Measurements from ENCODE around the gene CEP295NL. TPM values are rescaled to one million over a fixed set of nuclear protein-coding genes. Genes with fewer than 3 reads are reported as not detected.

Gene CEP295NL
- total and polyA plus RNA-seq, 3 experiments from 2014 or later = not detected

GRCh38 chr17:78885956-78886355 is 17.0 kb downstream of the CEP295NL start:
- ChIA-PET CTCF (no interaction called here), POLR2A (no interaction called here)
- Histone ChIP-seq H3K27me3 (ENCODE audit: insufficient read depth, low read length, poor library complexity, severe bottlenecking) (no peaks in the 10 kb centered on the region), H3K9me3 (ENCODE audit: low read length) (no peaks in the 10 kb centered on the region), H3K4me3 (ENCODE audit: low read length) (no peak overlapping the region), H3K27ac (ENCODE audit: low read depth, low read length) (no peak overlapping the region), H3K4me1 (ENCODE audit: insufficient read depth, low read length) (peaks cover 16% of the 10 kb centered on the region), H3K36me3 (ENCODE audit: insufficient read depth, low read length) (no peaks in the 10 kb centered on the region)
- Mint-ChIP-seq H3K4me1 (peaks cover 8 to 26% (median 25%) of the 10 kb centered on the region in 3 donors), H3K36me3 (no peaks in the 10 kb centered on the region), H3K27ac (no peak overlapping the region), H3K27me3 (peaks cover 16 to 25% of the 10 kb centered on the region in 2 donors), H3K9me3 (no peaks in the 10 kb centered on the region), H3K4me3 (no peak overlapping the region)
- DNase-seq = no peak

GRCh38 chr17:78884876-78885667 is 17.9 kb downstream of the CEP295NL start:
- Histone ChIP-seq H3K36me3 (ENCODE audit: insufficient read depth, low read length) (no peaks in the 10 kb centered on the region), H3K27me3 (ENCODE audit: insufficient read depth, low read length, poor library complexity, severe bottlenecking) (no peaks in the 10 kb centered on the region), H3K4me1 (ENCODE audit: insufficient read depth, low read length) (peaks cover 18% of the 10 kb centered on the region), H3K4me3 (ENCODE audit: low read length) (no peak overlapping the region), H3K27ac (ENCODE audit: low read depth, low read length) (no peak overlapping the region), H3K9me3 (ENCODE audit: low read length) (no peaks in the 10 kb centered on the region)
- CTCF ChIA-PET = no interaction called here
- no peaks in the 10 kb centered on the region for H3K9me3 Mint-ChIP-seq
- POLR2A ChIA-PET = no interaction called here
- peaks cover 20 to 27% of the 10 kb centered on the region in 2 donors for H3K27me3 Mint-ChIP-seq
- H3K4me3 Mint-ChIP-seq = no peak overlapping the region
- H3K27ac Mint-ChIP-seq = no peak overlapping the region
- peaks cover 4 to 22% (median 20%) of the 10 kb centered on the region in 3 donors for H3K4me1 Mint-ChIP-seq
- H3K36me3 Mint-ChIP-seq = no peaks in the 10 kb centered on the region
- DNase-seq = no peak

GRCh38 chr17:78884148-78884825 is 18.7 kb downstream of the CEP295NL start:
- no peak overlapping the region for H3K4me3 ChIP-seq (ENCODE audit: low read length)
- Mint-ChIP-seq H3K27ac (no peak overlapping the region), H3K27me3 (peaks cover 20 to 31% of the 10 kb centered on the region in 2 donors), H3K9me3 (no peaks in the 10 kb centered on the region), H3K4me3 (no peak overlapping the region), H3K36me3 (no peaks in the 10 kb centered on the region), H3K4me1 (peaks cover 4 to 23% (median 22%) of the 10 kb centered on the region in 3 donors)
- H3K36me3 ChIP-seq (ENCODE audit: insufficient read depth, low read length) = no peaks in the 10 kb centered on the region
- ChIA-PET POLR2A (no interaction called here), CTCF (no interaction called here)
- peaks cover 19% of the 10 kb centered on the region for H3K4me1 ChIP-seq (ENCODE audit: insufficient read depth, low read length)
- DNase-seq = no peak
- H3K27ac ChIP-seq (ENCODE audit: low read depth, low read length) = no peak overlapping the region
- no peaks in the 10 kb centered on the region for H3K27me3 ChIP-seq (ENCODE audit: insufficient read depth, low read length, poor library complexity, severe bottlenecking)
- H3K9me3 ChIP-seq (ENCODE audit: low read length) = no peaks in the 10 kb centered on the region

GRCh38 chr17:78883533-78884131 is 19.4 kb downstream of the CEP295NL start:
- no peaks in the 10 kb centered on the region for H3K9me3 ChIP-seq (ENCODE audit: low read length)
- H3K27me3 Mint-ChIP-seq = peaks cover 16 to 35% of the 10 kb centered on the region in 2 donors
- peaks cover 4 to 23% (median 22%) of the 10 kb centered on the region in 3 donors for H3K4me1 Mint-ChIP-seq
- no peaks in the 10 kb centered on the region for H3K9me3 Mint-ChIP-seq
- no peak overlapping the region for H3K4me3 Mint-ChIP-seq
- no peak overlapping the region for H3K27ac Mint-ChIP-seq
- H3K36me3 ChIP-seq (ENCODE audit: insufficient read depth, low read length) = no peaks in the 10 kb centered on the region
- no peak overlapping the region for H3K4me3 ChIP-seq (ENCODE audit: low read length)
- DNase-seq = peak in 1 of 5 donors; percentile 23
- ChIA-PET CTCF (no interaction called here), POLR2A (no interaction called here)
- H3K4me1 ChIP-seq (ENCODE audit: insufficient read depth, low read length) = peaks cover 22% of the 10 kb centered on the region
- no peaks in the 10 kb centered on the region for H3K36me3 Mint-ChIP-seq
- no peaks in the 10 kb centered on the region for H3K27me3 ChIP-seq (ENCODE audit: insufficient read depth, low read length, poor library complexity, severe bottlenecking)
- H3K27ac ChIP-seq (ENCODE audit: low read depth, low read length) = no peak overlapping the region

- ChIA-PET POLR2A (no interaction called here), CTCF (no interaction called here)
- no peak overlapping the region for H3K27ac ChIP-seq (ENCODE audit: low read depth, low read length)
- no peak for DNase-seq
- H3K27ac Mint-ChIP-seq = no peak overlapping the region
- no peak overlapping the region for H3K4me3 Mint-ChIP-seq
- no peaks in the 10 kb centered on the region for H3K9me3 Mint-ChIP-seq
- peaks cover 4 to 23% (median 22%) of the 10 kb centered on the region in 3 donors for H3K4me1 Mint-ChIP-seq
- H3K36me3 Mint-ChIP-seq = no peaks in the 10 kb centered on the region
- H3K36me3 ChIP-seq (ENCODE audit: insufficient read depth, low read length) = no peaks in the 10 kb centered on the region
- H3K4me1 ChIP-seq (ENCODE audit: insufficient read depth, low read length) = peaks cover 22% of the 10 kb centered on the region
- no peaks in the 10 kb centered on the region for H3K27me3 ChIP-seq (ENCODE audit: insufficient read depth, low read length, poor library complexity, severe bottlenecking)
- H3K9me3 ChIP-seq (ENCODE audit: low read length) = no peaks in the 10 kb centered on the region
- no peak overlapping the region for H3K4me3 ChIP-seq (ENCODE audit: low read length)
- peaks cover 16 to 38% of the 10 kb centered on the region in 2 donors for H3K27me3 Mint-ChIP-seq
These were observed 19.9 kb downstream of the CEP295NL start for GRCh38 chr17:78883089-78883532.

- Mint-ChIP-seq H3K27ac (no peak overlapping the region), H3K27me3 (peaks cover 21 to 40% of the 10 kb centered on the region in 2 donors), H3K4me3 (no peak overlapping the region), H3K36me3 (no peaks in the 10 kb centered on the region), H3K4me1 (peaks cover 4 to 23% (median 22%) of the 10 kb centered on the region in 3 donors), H3K9me3 (no peaks in the 10 kb centered on the region)
- ChIA-PET CTCF (no interaction called here), POLR2A (no interaction called here)
- Histone ChIP-seq H3K27me3 (ENCODE audit: insufficient read depth, low read length, poor library complexity, severe bottlenecking) (no peaks in the 10 kb centered on the region), H3K36me3 (ENCODE audit: insufficient read depth, low read length) (no peaks in the 10 kb centered on the region), H3K9me3 (ENCODE audit: low read length) (no peaks in the 10 kb centered on the region), H3K4me3 (ENCODE audit: low read length) (no peak overlapping the region), H3K27ac (ENCODE audit: low read depth, low read length) (no peak overlapping the region), H3K4me1 (ENCODE audit: insufficient read depth, low read length) (peaks cover 22% of the 10 kb centered on the region)
- DNase-seq = no peak
These were observed 20.4 kb downstream of the CEP295NL start for GRCh38 chr17:78882540-78883088.

- H3K27ac Mint-ChIP-seq = peak overlapping the region in 3 of 8 donors; percentile 45 to 92 (median 50)
- no peak overlapping the region for H3K27ac ChIP-seq (ENCODE audit: low read depth, low read length)
- POLR2A ChIA-PET = no interaction called here
These were observed 23.3 kb downstream of the CEP295NL start for GRCh38 chr17:78879635-78880186.

More at GRCh38 chr17:78879635-78880186, 23.3 kb downstream of the CEP295NL start:
- Histone ChIP-seq H3K9me3 (ENCODE audit: low read length) (no peaks in the 10 kb centered on the region), H3K36me3 (ENCODE audit: insufficient read depth, low read length) (no peaks in the 10 kb centered on the region), H3K4me1 (ENCODE audit: insufficient read depth, low read length) (peaks cover 22% of the 10 kb centered on the region), H3K4me3 (ENCODE audit: low read length) (peak overlapping the region; percentile 53), H3K27me3 (ENCODE audit: insufficient read depth, low read length, poor library complexity, severe bottlenecking) (no peaks in the 10 kb centered on the region)
- H3K4me1 Mint-ChIP-seq = peaks cover 4 to 22% (median 17%) of the 10 kb centered on the region in 3 donors
- no peaks in the 10 kb centered on the region for H3K36me3 Mint-ChIP-seq
- no peaks in the 10 kb centered on the region for H3K9me3 Mint-ChIP-seq
- peaks cover 23 to 37% of the 10 kb centered on the region in 2 donors for H3K27me3 Mint-ChIP-seq
- H3K4me3 Mint-ChIP-seq = peak overlapping the region in 6 of 7 donors; percentile 27 to 67 (median 54)
- peak in 1 of 5 donors; percentile 49 for DNase-seq
- CTCF ChIA-PET = no interaction called here

All from CD8-positive, alpha-beta memory T cell (primary cell).